ENCODE results near the gene PTHLH.

- TF ChIP-seq, protein P1, sequence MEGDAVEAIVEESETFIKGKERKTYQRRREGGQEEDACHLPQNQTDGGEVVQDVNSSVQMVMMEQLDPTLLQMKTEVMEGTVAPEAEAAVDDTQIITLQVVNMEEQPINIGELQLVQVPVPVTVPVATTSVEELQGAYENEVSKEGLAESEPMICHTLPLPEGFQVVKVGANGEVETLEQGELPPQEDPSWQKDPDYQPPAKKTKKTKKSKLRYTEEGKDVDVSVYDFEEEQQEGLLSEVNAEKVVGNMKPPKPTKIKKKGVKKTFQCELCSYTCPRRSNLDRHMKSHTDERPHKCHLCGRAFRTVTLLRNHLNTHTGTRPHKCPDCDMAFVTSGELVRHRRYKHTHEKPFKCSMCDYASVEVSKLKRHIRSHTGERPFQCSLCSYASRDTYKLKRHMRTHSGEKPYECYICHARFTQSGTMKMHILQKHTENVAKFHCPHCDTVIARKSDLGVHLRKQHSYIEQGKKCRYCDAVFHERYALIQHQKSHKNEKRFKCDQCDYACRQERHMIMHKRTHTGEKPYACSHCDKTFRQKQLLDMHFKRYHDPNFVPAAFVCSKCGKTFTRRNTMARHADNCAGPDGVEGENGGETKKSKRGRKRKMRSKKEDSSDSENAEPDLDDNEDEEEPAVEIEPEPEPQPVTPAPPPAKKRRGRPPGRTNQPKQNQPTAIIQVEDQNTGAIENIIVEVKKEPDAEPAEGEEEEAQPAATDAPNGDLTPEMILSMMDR (IDR thresholded peaks at IDR 0.05): no peak
- TF ChIP-seq TEAD4 (CRISPR knock-in tag; IDR thresholded peaks at IDR 0.05) (no peak), CREB1 (CRISPR knock-in tag; IDR thresholded peaks at IDR 0.05) (no peak), SOX15 (CRISPR knock-in tag; IDR thresholded peaks at IDR 0.05) (no peak), JUN (CRISPR knock-in tag; IDR thresholded peaks at IDR 0.05) (no peak), NFYB (CRISPR knock-in tag; conservative IDR thresholded peaks at IDR 0.05; ENCODE audit: low read depth) (no peak), NFE2L1 (CRISPR knock-in tag; IDR thresholded peaks at IDR 0.05) (no peak), USF2 (CRISPR knock-in tag; IDR thresholded peaks at IDR 0.05) (no peak)
- TF ChIP-seq, protein P2, sequence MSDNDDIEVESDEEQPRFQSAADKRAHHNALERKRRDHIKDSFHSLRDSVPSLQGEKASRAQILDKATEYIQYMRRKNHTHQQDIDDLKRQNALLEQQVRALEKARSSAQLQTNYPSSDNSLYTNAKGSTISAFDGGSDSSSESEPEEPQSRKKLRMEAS (CRISPR knock-in tag; IDR thresholded peaks at IDR 0.05): no peak
- TF ChIP-seq, protein P3, sequence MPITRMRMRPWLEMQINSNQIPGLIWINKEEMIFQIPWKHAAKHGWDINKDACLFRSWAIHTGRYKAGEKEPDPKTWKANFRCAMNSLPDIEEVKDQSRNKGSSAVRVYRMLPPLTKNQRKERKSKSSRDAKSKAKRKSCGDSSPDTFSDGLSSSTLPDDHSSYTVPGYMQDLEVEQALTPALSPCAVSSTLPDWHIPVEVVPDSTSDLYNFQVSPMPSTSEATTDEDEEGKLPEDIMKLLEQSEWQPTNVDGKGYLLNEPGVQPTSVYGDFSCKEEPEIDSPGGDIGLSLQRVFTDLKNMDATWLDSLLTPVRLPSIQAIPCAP (CRISPR knock-in tag; IDR thresholded peaks at IDR 0.05): no peak
- TF ChIP-seq, protein P4, sequence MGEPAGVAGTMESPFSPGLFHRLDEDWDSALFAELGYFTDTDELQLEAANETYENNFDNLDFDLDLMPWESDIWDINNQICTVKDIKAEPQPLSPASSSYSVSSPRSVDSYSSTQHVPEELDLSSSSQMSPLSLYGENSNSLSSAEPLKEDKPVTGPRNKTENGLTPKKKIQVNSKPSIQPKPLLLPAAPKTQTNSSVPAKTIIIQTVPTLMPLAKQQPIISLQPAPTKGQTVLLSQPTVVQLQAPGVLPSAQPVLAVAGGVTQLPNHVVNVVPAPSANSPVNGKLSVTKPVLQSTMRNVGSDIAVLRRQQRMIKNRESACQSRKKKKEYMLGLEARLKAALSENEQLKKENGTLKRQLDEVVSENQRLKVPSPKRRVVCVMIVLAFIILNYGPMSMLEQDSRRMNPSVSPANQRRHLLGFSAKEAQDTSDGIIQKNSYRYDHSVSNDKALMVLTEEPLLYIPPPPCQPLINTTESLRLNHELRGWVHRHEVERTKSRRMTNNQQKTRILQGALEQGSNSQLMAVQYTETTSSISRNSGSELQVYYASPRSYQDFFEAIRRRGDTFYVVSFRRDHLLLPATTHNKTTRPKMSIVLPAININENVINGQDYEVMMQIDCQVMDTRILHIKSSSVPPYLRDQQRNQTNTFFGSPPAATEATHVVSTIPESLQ (CRISPR knock-in tag; IDR thresholded peaks at IDR 0.05): no peak
- TF ChIP-seq, protein P5, sequence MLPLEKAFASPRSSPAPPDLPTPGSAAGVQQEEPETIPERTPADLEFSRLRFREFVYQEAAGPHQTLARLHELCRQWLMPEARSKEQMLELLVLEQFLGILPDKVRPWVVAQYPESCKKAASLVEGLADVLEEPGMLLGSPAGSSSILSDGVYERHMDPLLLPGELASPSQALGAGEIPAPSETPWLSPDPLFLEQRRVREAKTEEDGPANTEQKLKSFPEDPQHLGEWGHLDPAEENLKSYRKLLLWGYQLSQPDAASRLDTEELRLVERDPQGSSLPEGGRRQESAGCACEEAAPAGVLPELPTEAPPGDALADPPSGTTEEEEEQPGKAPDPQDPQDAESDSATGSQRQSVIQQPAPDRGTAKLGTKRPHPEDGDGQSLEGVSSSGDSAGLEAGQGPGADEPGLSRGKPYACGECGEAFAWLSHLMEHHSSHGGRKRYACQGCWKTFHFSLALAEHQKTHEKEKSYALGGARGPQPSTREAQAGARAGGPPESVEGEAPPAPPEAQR (CRISPR knock-in tag; IDR thresholded peaks at IDR 0.05): no peak
Observed at GRCh38 chr12:27915536-27915935, 57.0 kb downstream of the PTHLH start.
